ENCODE data around the gene FAM24B.
A peak's percentile ranks its signal among the peaks of the same experiment; 100 is the strongest.
"Not testable (repeated sequence)": the region's sequence is repeated elsewhere in the genome, so short reads cannot be mapped to it uniquely, and the experiment has no call there.

FAM24B gene

GRCh38 chr10:122868768-122869167, 10.6 kb downstream of the FAM24B start:
- H3K36me3 Mint-ChIP-seq = peaks cover 12% of the 10 kb centered on the region
- ATAC-seq (ENCODE audit: low read depth); H3K27me3 Mint-ChIP-seq: not testable (repeated sequence)

DNA sequence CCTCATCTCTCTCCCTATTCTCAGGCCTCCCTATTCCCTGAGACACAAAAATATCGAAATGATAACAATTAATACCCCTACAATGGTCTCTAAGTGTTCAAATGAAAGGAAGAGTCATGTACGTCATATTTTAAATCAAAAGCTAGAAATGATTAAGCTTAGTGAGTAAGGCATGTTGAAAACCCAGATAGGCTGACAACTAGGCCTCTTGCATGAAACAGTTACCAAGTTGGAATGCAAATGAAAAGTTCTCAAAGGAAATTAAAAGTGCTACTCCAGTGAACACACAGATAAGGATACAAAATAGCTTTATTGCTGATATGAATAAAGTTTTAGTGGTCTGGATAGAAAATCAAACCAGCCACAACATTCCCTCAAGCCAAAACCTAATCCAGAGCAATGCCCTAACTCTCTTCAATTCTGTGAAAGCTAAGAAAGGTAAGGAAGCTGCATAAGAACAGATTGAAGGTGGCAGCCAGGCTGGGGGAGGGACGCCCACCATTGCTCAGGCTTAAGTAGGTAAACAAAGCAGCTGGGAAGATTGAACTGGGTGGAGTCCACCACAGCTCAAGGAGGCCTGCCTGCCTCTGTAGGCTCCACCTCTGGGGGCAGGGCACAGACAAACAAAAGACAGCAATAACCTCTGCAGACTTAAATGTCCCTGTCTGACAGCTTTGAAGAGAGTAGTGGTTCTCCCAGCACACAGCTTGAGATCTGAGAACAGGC, 12.5 kb downstream of the FAM24B start:
- H3K4me1 Mint-ChIP-seq = peaks cover 26% of the 10 kb centered on the region
- ATAC-seq (ENCODE audit: low read depth); H3K27me3 Mint-ChIP-seq; H3K4me3 Mint-ChIP-seq; H3K36me3 Mint-ChIP-seq; H3K9me3 Mint-ChIP-seq; DNase-seq (ENCODE audit: low spot score in 2 of 2): not testable (repeated sequence)
- H3K27ac Mint-ChIP-seq = peak overlapping the region; percentile 12

More at GRCh38 chr10:122868768-122869167, 10.6 kb downstream of the FAM24B start:
- not testable (repeated sequence) for DNase-seq (ENCODE audit: low spot score in 2 of 2); H3K9me3 Mint-ChIP-seq; H3K4me3 Mint-ChIP-seq; H3K27ac Mint-ChIP-seq
- peaks cover 25% of the 10 kb centered on the region for H3K4me1 Mint-ChIP-seq

GRCh38 chr10:122864901-122865300, 14.5 kb downstream of the FAM24B start:
- peaks cover 1% of the 10 kb centered on the region for H3K9me3 Mint-ChIP-seq
- DNase-seq (ENCODE audit: low spot score in 2 of 2) = no peak
- H3K36me3 Mint-ChIP-seq = peaks cover 8% of the 10 kb centered on the region
- H3K27ac Mint-ChIP-seq = no peak overlapping the region
- H3K4me1 Mint-ChIP-seq = peaks cover 31% of the 10 kb centered on the region
- no peak overlapping the region for H3K4me3 Mint-ChIP-seq
- no peak for ATAC-seq (ENCODE audit: low read depth)
- no peaks in the 10 kb centered on the region for H3K27me3 Mint-ChIP-seq

DNA sequence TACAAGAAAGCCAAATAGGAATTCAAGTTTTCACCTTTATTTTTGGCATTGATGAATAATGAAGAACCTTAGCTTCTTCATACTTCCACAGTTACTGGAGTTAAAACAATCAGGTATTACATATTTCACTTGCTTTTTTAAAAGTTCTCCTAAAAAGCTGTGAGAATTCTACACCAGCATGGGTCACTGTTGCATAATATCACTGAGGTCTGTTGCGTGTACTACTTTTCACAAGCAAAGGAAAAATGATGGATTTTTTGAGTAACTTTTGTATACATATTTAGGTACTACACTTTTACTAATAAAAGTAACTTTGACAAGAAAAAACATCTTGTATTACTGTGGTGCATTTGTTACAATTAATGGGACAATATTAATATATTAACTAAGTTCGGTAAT, 15.2 kb downstream of the FAM24B start:
- Mint-ChIP-seq H3K36me3 (peaks cover 8% of the 10 kb centered on the region), H3K9me3 (peaks cover 1% of the 10 kb centered on the region), H3K27ac (no peak overlapping the region), H3K4me3 (no peak overlapping the region), H3K4me1 (peaks cover 32% of the 10 kb centered on the region), H3K27me3 (no peaks in the 10 kb centered on the region)
- DNase-seq (ENCODE audit: low spot score in 2 of 2) (no peak), ATAC-seq (ENCODE audit: low read depth) (no peak)

GRCh38 chr10:122863216-122864193, 15.9 kb downstream of the FAM24B start:
- ATAC-seq (ENCODE audit: low read depth) (no peak), DNase-seq (ENCODE audit: low spot score in 2 of 2) (no peak)
- H3K9me3 Mint-ChIP-seq = peaks cover 1% of the 10 kb centered on the region
- H3K27me3 Mint-ChIP-seq = no peaks in the 10 kb centered on the region
- no peak overlapping the region for H3K27ac Mint-ChIP-seq
- H3K4me1 Mint-ChIP-seq = peaks cover 32% of the 10 kb centered on the region
- peaks cover 11% of the 10 kb centered on the region for H3K36me3 Mint-ChIP-seq
- no peak overlapping the region for H3K4me3 Mint-ChIP-seq

GRCh38 chr10:122861711-122862161, 17.6 kb downstream of the FAM24B start:
- H3K27me3 Mint-ChIP-seq = no peaks in the 10 kb centered on the region
- no peak for DNase-seq (ENCODE audit: low spot score in 2 of 2)
- peaks cover 6% of the 10 kb centered on the region for H3K36me3 Mint-ChIP-seq
- no peak overlapping the region for H3K4me3 Mint-ChIP-seq
- no peak overlapping the region for H3K27ac Mint-ChIP-seq
- ATAC-seq (ENCODE audit: low read depth) = no peak
- H3K9me3 Mint-ChIP-seq = no peaks in the 10 kb centered on the region
- peaks cover 26% of the 10 kb centered on the region for H3K4me1 Mint-ChIP-seq

DNA sequence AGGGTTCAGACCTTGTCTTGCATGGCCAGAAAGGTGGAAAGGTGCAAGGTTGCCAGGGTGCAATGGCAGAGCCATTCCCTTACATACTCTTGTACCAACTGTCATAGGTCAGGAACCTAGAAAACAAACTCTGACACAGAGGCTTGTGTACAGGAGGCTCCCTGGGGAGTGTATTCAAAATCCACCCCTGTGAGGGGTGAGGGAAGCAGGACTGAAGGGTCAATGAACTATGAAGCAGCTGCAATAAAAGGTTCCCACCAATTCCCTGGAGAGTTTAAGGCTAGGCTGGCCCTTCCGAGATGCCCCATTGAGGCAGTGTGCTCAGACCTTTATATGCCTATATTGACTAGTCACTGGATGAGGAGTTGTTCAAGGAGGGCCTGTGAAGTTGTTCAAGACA, 19.9 kb downstream of the FAM24B start:
- H3K27ac Mint-ChIP-seq = no peak overlapping the region
- peaks cover 17% of the 10 kb centered on the region for H3K4me1 Mint-ChIP-seq
- H3K9me3 Mint-ChIP-seq = no peaks in the 10 kb centered on the region
- H3K4me3 Mint-ChIP-seq = no peak overlapping the region
- DNase-seq (ENCODE audit: low spot score in 2 of 2) (no peak), ATAC-seq (ENCODE audit: low read depth) (no peak)
- peaks cover 17% of the 10 kb centered on the region for H3K36me3 Mint-ChIP-seq
- no peaks in the 10 kb centered on the region for H3K27me3 Mint-ChIP-seq

GRCh38 chr10:122858042-122858441, 21.3 kb downstream of the FAM24B start:
- H3K27me3 Mint-ChIP-seq; H3K9me3 Mint-ChIP-seq; H3K4me3 Mint-ChIP-seq; ATAC-seq (ENCODE audit: low read depth); H3K27ac Mint-ChIP-seq; DNase-seq (ENCODE audit: low spot score in 2 of 2): not testable (repeated sequence)
- peaks cover 18% of the 10 kb centered on the region for H3K4me1 Mint-ChIP-seq
- H3K36me3 Mint-ChIP-seq = peaks cover 25% of the 10 kb centered on the region

DNA sequence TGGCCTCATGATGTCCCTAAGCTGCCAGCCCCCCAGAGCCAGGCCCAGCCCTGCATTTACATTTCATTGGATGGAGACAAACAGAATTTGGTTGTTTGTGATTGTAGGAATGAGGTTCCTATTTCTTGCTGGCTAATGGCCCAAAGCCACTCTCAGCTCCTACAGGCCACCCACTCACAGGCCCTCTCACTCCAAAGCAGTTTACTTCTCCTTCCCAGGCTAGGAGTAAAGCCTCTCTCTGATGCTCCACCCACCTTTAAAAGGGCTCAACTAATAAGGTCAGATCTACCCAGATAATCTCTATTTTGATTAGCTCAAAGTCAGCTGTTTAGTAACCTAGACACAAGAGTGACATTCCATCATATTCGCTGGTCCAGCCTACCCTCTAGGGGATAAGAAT, 22.5 kb downstream of the FAM24B start:
- Mint-ChIP-seq H3K27me3 (no peaks in the 10 kb centered on the region), H3K9me3 (peaks cover 6% of the 10 kb centered on the region), H3K36me3 (peaks cover 29% of the 10 kb centered on the region), H3K4me1 (peaks cover 12% of the 10 kb centered on the region), H3K4me3 (no peak overlapping the region), H3K27ac (no peak overlapping the region)
- no peak for ATAC-seq (ENCODE audit: low read depth)
- no peak for DNase-seq (ENCODE audit: low spot score in 2 of 2)

DNA sequence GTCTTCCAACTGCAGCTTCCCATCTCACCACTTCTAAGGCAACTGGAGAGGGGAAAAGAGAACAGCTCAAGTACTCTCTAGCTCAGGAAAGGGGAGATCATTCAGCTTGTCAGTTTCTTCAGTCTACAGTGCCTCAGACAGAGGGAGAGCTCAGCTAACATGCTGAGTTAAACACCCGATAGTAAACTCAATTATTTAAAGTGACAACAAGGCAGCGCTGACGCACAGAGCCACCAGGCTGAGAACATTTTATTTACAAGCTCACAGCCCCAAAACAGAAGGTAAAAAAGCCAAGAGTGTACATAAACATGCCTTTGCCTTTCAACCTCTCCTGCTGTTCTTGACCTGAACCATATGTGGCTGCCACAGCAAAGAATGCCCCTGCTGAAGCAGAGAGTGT, 23.6 kb downstream of the FAM24B start:
- Mint-ChIP-seq H3K27ac (peak overlapping the region; percentile 35), H3K36me3 (peaks cover 30% of the 10 kb centered on the region), H3K4me3 (no peak overlapping the region), H3K4me1 (peaks cover 9% of the 10 kb centered on the region), H3K9me3 (peaks cover 6% of the 10 kb centered on the region), H3K27me3 (no peaks in the 10 kb centered on the region)
- no peak for ATAC-seq (ENCODE audit: low read depth)
- no peak for DNase-seq (ENCODE audit: low spot score in 2 of 2)

DNA sequence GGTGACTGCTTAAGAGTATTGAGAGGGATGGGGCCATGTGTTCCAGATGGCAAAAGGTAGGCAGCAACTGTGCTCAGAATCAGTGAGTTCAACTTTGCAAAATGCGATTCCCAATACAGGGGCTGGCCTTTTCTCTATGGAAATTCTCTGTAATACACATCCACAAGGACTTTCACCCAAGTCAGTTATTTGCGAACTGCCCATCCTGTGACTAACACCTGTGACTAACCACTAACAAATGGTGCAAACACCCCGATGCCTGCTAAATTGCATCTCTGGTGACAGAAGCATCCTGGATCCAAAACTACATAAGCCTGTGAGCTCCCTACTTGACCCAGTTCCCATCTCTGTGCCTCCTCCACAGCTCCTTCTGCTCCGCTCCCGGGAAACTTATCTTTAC, 24.7 kb downstream of the FAM24B start:
- Mint-ChIP-seq H3K27ac (no peak overlapping the region), H3K27me3 (no peaks in the 10 kb centered on the region), H3K36me3 (peaks cover 37% of the 10 kb centered on the region), H3K4me3 (no peak overlapping the region), H3K9me3 (peaks cover 6% of the 10 kb centered on the region), H3K4me1 (peaks cover 5% of the 10 kb centered on the region)
- DNase-seq (ENCODE audit: low spot score in 2 of 2) (no peak), ATAC-seq (ENCODE audit: low read depth) (no peak)

DNA sequence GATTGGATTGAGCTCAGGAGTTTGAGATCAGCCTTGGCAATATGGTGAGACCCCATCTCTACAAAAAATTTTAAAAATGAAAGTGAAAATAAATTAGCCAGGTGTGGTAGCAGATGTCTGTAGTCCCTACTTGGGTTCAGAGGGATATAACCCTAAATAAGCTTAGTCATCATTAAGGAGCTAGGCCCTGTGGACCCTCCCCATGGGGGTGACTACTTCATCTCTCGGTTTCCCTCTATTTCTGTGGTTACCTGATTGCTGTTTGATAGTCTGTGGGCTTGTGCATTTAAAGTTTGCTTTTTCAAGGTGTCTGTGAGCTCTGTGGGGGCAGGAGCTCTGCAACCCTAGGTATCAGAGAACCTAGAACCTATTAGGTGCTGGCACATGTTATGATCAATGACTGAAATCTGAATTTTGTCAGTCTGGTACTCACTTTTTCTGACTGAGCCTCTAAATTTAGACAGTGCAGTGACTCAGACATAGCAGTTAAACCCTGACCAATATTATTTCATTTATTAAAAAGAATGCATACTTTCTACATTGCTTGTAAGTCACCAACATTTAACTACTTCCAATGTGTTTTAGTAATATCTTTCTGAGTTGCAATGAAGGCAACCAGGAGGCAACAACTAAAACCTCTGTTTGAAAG, 25.6 kb downstream of the FAM24B start:
- Mint-ChIP-seq H3K4me1 (peaks cover 2% of the 10 kb centered on the region), H3K9me3 (peaks cover 6% of the 10 kb centered on the region), H3K36me3 (peaks cover 35% of the 10 kb centered on the region), H3K4me3 (no peak overlapping the region), H3K27ac (no peak overlapping the region), H3K27me3 (no peaks in the 10 kb centered on the region)
- DNase-seq (ENCODE audit: low spot score in 2 of 2) = no peak
- no peak for ATAC-seq (ENCODE audit: low read depth)

DNA sequence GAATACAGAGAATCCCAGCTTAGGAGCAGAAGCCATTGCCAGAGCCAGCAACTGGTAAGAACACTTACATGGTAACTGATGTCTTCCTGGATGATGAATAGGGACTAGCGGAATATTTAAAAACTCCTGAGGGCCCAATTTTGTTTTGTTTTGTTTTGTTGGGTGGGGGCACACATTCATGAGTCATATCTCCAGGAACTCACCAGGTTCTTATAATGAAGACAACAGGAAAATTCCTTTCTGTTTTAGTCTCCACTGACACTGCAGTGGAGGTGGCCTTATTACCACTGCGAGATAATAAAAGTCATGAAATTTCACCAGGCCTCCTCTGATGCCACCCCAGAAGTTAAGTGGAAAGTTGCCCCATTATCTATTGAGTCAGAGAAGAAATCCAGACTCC, 27.1 kb downstream of the FAM24B start:
- DNase-seq (ENCODE audit: low spot score in 2 of 2) = no peak
- H3K27me3 Mint-ChIP-seq = no peaks in the 10 kb centered on the region
- no peak overlapping the region for H3K27ac Mint-ChIP-seq
- ATAC-seq (ENCODE audit: low read depth) = no peak
- peaks cover 6% of the 10 kb centered on the region for H3K9me3 Mint-ChIP-seq
- no peak overlapping the region for H3K4me3 Mint-ChIP-seq
- H3K36me3 Mint-ChIP-seq = peaks cover 39% of the 10 kb centered on the region
- peaks cover 2% of the 10 kb centered on the region for H3K4me1 Mint-ChIP-seq
